GM10266 (cell line): ENCODE results near the gene ANKRD13D.

Experiments
- DNase-seq: peaks from one replicate; pipeline ENCODE4 v3.0.0; 2012; ENCODE audit errors: extremely low spot score
- CTCF ChIP-seq: IDR thresholded peaks from 2 replicates; pipeline ENCODE4 v1.5.1; 2012; ENCODE audit warnings: mild to moderate bottlenecking, low read depth; ENCODE audit not compliant: control insufficient read depth, insufficient read depth; ENCODE audit errors: missing control alignments

ANKRD13D gene

GRCh38 chr11:67262731-67263675, 26.1 kb upstream of the ANKRD13D start:
- TF ChIP-seq CTCF = peak; percentile 95
- peak; percentile 91 for DNase-seq

GRCh38 chr11:67264260-67264659, 24.8 kb upstream of the ANKRD13D start:
- TF ChIP-seq CTCF = no peak
- no peak for DNase-seq

GRCh38 chr11:67264877-67265632, 24.0 kb upstream of the ANKRD13D start:
- DNase-seq = no peak
- no peak for TF ChIP-seq CTCF

- DNase-seq = peak; percentile 91
Measured at GRCh38 chr11:67265633-67266448, 23.3 kb upstream of the ANKRD13D start.

GRCh38 chr11:67266449-67267187, 22.5 kb upstream of the ANKRD13D start, which contains the start of gene GRK2:
Gene GRK2, plus strand, starts transcription at chr11:67266473. Its CDS starts 227 bp downstream, at chr11:67266700.
- DNase-seq = peak; percentile 82

More at GRCh38 chr11:67265633-67266448, 23.3 kb upstream of the ANKRD13D start:
- peak; percentile 92 for TF ChIP-seq CTCF

More at GRCh38 chr11:67266449-67267187, 22.5 kb upstream of the ANKRD13D start, which contains the start of gene GRK2:
- no peak for TF ChIP-seq CTCF
